Measurements from ENCODE around the gene NEURL4.
A peak's percentile ranks its signal among the peaks of the same experiment; 100 is the strongest.

Gene NEURL4

DNA sequence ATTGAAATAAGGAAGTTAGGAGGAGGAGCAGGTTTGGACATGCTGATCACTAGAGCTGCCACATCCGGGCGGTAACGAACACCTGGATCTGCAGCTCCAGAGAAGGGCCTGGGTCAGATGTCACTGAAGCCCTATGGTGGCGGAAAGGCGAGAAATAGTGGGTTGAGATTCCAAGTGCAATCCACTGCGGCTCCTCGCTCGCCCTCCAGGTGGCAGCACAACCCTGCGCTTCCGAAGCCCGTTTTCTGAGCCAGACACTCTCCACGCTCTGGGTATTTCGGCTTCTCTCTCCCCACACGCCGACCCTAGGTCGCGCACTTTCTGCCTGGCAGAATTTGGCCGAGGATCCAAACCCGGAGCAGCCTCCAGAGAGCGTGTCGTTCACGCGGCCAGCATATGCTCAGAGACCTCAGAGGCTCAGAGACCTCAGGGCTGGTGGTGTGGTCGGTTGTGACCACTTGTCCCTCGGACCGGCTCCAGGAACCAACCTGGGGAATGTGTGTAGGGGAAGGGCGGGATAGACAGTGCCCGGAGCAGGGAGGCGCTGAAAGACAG lies 48.5 kb downstream of the NEURL4 start:
- DNase-seq (ENCODE audit: low spot score) (peak; percentile 69), FAIRE-seq (no peak)

DNA sequence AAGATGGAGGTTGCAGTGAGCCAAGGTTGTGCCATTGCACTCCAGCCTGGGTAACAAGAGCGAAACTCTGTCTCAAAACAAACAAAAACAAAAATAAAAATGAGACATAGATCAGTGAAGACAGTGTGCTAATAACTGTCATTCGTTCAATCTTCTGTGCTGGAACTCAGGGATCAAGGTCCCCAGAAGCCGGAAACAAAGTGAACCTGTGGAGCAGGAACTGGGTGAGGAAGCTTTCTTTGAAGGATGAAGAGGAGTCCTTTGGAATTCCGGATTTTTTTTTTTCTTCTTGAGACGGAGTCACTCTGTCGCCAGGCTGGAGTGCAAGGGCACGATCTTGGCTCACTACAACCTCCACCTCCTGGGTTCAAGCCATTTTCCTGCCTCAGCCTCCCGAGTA lies 49.7 kb downstream of the NEURL4 start:
- FAIRE-seq, result no peak
- DNase-seq (ENCODE audit: low spot score), result no peak

DNA sequence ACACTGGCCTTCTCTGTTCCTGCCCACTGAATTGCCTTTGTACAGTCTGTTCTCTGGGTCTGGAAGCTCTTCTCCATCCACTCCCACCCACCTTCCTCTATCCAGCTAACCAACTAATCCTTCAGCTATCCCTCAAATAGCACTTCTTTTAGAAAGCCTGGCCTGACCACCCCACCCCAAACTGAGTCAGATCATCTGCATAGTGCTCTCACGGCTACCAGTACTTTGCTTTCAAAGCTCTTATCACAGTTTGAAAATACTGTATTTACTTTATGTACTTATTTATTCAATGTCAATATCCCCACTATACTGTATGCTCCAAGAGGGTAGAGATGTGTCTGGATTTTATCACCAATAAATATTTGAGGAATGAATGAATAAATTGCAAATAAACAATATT lies 62.4 kb downstream of the NEURL4 start:
- no peak for FAIRE-seq
- no peak for DNase-seq (ENCODE audit: low spot score)
